GM21619 (cell line): ENCODE data around the gene CYP24A1.

Source experiments
- ATAC-seq: cut with Tn5 transposase; IDR thresholded peaks from one replicate; pipeline ENCODE4 v1.9.1; 2021; ENCODE audit not compliant: unreplicated experiment

The CYP24A1 gene

GRCh38 chr20:54156981-54157835, 16.6 kb downstream of the CYP24A1 start:
- ATAC-seq, result no peak

GRCh38 chr20:54156522-54156921, 17.3 kb downstream of the CYP24A1 start:
- ATAC-seq, result no peak

GRCh38 chr20:54155736-54156317, 18.0 kb downstream of the CYP24A1 start:
- ATAC-seq, result no peak

GRCh38 chr20:54154439-54154838, 19.3 kb downstream of the CYP24A1 start:
- no peak for ATAC-seq

DNA sequence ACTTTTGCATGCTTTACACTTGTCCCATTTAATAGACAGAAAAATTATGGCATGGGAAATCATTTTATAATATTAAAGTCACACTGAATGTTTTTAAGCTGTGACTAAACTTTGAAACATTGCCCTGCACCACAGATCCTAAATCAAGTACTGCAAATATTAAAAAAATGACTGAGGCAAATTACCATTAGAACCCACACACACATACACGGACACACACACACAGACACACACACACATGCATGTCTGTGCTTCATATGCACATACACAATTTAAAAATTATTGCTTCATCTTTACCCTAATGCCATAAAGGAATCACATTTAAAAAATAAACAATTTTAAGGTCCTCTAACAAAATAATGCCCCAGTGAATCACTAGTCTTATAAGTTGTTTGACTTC, 19.9 kb downstream of the CYP24A1 start:
- no peak for ATAC-seq

DNA sequence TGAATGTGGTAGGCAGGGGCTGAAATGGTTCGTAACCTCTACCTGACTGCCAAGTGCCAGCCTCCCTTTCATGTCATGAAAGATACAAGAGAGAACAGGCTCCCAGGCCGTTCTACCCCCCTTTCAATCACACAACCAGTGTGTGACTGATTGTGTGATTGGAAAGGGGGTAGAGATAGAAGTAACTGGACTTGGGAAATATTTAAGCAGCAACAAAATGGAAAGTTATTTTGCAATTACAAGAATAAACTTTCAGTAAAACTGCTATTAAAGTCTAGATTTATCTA, 20.8 kb downstream of the CYP24A1 start:
- ATAC-seq, result no peak

- ATAC-seq, result no peak
Observed at GRCh38 chr20:54152227-54153040, 21.4 kb downstream of the CYP24A1 start.

DNA sequence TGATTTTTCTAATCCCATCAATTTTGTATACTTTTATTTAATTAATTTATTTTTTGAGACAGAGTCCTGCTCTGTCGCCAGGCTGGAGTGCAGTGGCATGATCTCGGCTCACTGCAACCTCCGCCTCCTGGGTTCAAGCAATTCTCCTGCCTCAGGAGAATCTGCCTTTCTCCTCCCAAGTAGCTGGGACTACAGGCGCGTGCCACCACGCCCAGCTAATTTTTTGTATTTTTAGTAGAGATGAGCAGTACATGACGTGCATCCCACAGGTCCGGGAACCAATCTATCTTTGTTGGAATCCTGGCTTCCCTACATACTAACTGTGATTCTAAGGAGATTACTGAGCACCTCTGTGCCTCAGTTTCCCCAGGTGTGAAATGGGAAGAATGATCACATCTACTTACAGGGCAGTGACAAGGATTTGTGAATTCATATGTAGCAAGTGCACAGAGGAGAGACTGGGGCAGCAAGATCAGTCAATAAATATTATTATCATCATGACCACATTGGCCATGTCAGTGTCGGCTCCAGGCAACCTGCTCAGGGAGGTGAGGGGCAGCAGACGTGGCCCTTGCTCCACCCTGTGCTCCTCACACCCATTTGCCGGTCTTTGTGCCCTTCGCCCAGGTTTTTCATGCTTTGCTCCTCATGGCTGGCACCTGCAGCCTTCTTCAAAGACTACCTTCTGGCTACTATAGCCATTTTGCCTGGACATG, 22.1 kb downstream of the CYP24A1 start:
- ATAC-seq, result no peak

DNA sequence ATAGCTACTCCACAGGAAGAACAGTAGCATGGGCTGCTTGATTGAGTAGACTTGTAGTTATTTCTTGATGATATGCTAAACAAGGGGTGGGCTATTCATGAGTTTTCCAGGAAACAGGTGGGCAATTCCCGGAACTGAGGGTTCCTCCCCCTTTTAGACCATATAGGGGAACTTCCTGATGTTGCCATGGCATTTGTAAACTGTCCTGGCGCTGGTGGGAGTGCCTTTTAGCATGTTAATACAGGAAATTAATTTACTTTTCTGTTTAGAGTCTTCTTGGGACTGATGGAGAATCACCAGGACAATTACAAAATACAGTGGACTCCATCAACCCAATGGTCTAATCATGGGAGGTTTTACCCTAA, 22.7 kb downstream of the CYP24A1 start:
- no peak for ATAC-seq

DNA sequence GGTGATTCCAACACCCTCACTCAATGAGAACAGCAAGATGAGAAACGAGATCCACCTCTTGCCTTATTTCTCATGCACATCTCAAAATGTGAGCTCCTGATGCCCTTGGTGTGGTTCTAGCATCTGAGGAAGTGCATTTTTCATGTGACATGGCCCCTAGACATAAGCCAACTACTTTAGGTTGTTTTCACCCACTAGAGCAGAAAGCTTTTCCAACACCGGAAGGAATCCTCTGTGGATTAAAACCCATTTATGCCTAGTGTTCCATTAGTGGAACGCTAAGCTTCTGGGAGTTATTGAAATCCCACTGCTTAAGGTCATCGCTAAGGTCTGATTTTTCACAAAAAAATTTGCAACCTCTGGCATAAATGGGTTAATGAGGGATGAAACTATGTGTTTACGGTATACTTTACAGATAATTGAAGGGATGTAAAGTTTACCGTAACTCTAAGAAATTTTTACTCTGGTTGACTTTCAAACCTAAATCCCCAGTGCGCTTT, 24.0 kb downstream of the CYP24A1 start:
- no peak for ATAC-seq

DNA sequence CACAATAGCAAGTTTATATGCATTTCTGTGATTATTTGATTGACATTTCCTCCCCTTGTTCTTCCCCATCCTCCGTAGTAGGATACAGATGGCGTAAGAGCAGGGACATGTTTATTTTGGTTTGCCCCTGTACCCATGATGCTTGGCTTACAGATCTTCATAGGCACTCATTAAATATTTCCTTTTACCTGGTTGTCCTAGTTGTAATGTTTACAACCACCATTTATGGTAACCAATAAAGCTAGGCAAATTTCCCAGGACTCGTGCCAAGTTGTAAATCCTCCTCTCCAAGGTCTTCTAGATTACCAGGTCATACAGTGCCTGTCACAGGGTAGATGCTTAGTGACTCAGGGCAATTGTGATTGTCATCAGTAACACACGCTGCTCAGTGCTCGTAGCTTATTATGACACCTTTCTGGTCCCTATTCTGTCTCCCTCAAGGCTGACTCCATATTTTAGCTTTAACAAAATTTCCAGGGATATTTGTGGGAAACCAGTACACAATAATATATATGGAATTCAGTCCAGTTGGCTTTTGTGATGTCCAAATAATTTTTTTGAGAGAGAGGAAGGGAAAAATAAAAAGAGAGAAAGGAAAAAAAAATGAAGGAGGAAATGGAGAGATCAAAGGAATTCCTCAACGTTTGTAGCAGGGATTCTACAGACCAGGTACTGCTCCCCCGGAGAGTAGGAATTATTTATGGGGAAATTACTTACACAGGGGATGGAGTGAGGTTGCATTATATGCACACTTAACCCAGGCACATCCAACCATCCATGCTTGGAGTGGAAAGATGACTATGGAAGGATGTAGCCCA, 24.6 kb downstream of the CYP24A1 start:
- ATAC-seq, result no peak

DNA sequence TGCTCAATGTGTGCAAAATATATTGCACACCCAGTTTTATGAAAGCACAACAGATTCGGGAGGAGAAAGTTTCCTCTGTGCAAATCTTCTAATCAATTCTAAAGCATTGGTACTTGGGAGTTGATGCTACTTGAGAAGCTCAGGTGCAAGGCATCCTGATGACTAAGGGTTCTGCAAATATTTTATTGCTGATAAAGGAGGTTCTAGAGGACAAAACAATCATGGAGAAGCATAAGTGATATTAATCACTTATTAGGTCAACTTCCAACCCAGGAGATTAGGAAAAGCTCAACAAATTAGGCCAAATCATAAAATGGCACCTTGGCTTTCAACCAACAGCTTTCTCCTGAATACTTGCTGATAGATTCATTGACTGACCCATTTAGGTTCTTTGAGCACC, 27.1 kb downstream of the CYP24A1 start:
- ATAC-seq, result no peak

GRCh38 chr20:54144847-54145414, 28.9 kb downstream of the CYP24A1 start:
- ATAC-seq, result no peak

DNA sequence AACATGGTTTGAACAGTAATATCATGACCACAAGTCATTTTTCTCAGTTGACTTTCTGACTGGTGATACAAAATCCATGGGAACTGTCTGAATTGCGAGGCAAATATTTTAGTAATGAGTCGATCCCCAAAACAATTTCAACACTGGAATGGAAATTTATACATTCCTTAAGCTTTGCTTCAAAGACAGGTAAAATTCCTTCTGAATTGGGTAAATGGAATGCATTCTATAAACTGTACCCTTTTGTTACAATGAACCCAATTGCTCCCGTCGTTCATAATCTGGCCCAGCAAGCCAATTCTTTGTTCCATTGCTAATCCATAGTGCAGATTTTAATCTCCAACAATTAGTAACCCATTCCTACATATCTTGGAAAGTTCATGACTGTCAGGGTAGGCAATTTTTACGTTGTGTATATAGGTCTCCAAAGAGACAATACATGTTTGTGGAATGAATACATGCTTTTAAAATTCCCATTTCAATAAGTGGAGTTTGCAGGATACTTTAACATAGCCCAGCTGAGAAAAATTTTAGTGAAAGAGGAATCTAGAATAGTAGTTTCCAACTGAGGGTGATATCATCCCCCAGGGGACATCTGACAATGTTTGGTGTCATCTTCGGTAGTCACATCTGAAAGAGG, 32.7 kb downstream of the CYP24A1 start:
- ATAC-seq, result no peak

- ATAC-seq, result no peak
Observed at GRCh38 chr20:54140486-54140885, 33.3 kb downstream of the CYP24A1 start.

GRCh38 chr20:54140067-54140466, 33.7 kb downstream of the CYP24A1 start:
- ATAC-seq, result no peak

DNA sequence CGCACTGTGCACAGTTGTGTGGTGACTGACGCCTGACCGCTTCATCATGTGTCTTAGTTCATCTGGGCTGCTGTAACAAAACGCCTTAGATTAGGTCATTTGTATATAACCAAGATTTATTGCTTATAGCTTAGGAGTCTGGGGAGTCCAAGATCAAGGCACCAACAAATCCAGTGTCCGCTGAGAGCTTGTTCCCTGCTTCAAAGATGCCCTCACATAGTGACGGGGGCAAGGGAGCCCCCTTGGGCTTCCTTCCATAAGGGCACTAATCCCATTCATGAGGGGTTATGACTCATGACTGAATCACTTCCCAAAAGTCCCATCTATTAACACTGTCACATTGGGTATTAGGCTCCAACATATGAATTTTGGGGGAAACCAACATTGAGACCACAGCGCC, 34.6 kb downstream of the CYP24A1 start:
- no peak for ATAC-seq

GRCh38 chr20:54138427-54138826, 35.4 kb downstream of the CYP24A1 start:
- no peak for ATAC-seq

GRCh38 chr20:54137115-54137514, 36.7 kb downstream of the CYP24A1 start:
- ATAC-seq, result no peak
